Erythroblast (primary cell): Measurements from ENCODE around the gene CAMK2G.
A peak's percentile ranks its signal among the peaks of the same experiment; 100 is the strongest.
"Not testable (repeated sequence)": the region's sequence is repeated elsewhere in the genome, so short reads cannot be mapped to it uniquely, and the experiment has no call there.

Experiments used
- DNase-seq, 2 experiments: peaks; one replicate each; lab custom pipeline; 2025; lab: John Stamatoyannopoulos, UW
- GATA1 ChIP-seq: IDR thresholded peaks from 2 replicates; pipeline ENCODE4 v1.6.1; 2011; ENCODE audit warnings: low read depth, mild to moderate bottlenecking, control low read depth, low read length, moderate library complexity
- POLR2A ChIP-seq: IDR thresholded peaks from 2 replicates; pipeline ENCODE4 v1.6.1; 2011; ENCODE audit warnings: mild to moderate bottlenecking, low read length

CAMK2G gene

GRCh38 chr10:73793456-73793855 lies 80.9 kb downstream of the CAMK2G start:
- TF ChIP-seq GATA1: no peak
- TF ChIP-seq POLR2A: no peak
- no peak for DNase-seq

GRCh38 chr10:73791871-73792400 lies 82.4 kb downstream of the CAMK2G start:
- TF ChIP-seq GATA1: no peak
- TF ChIP-seq POLR2A: no peak
- DNase-seq: no peak

- DNase-seq: no peak
- TF ChIP-seq GATA1 (no peak), POLR2A (no peak)
Measured at GRCh38 chr10:73790886-73791625, 83.3 kb downstream of the CAMK2G start.

GRCh38 chr10:73789659-73790055 lies 84.7 kb downstream of the CAMK2G start:
- TF ChIP-seq GATA1 (no peak), POLR2A (no peak)
- DNase-seq: no peak

- TF ChIP-seq POLR2A: no peak
- TF ChIP-seq GATA1: no peak
- DNase-seq: no peak
Measured at GRCh38 chr10:73788864-73789658, 85.3 kb downstream of the CAMK2G start.

- not testable (repeated sequence) for DNase-seq
Measured at GRCh38 chr10:73787031-73787800, 87.1 kb downstream of the CAMK2G start.

- DNase-seq: no peak
- TF ChIP-seq GATA1: no peak
- no peak for TF ChIP-seq POLR2A
Measured at GRCh38 chr10:73786512-73786885, 87.9 kb downstream of the CAMK2G start.

GRCh38 chr10:73785721-73786511 lies 88.4 kb downstream of the CAMK2G start:
- TF ChIP-seq POLR2A: no peak
- TF ChIP-seq GATA1: no peak
- peak; percentile 69 to 80 for DNase-seq

- TF ChIP-seq POLR2A: peak; percentile 74
- TF ChIP-seq GATA1: no peak
Measured at GRCh38 chr10:73785211-73785720, 89.1 kb downstream of the CAMK2G start, which contains the start of gene ZSWIM8. ZSWIM8 (plus strand) TSS chr10:73785606; CDS start chr10:73785879, 273 bp downstream.

GRCh38 chr10:73782749-73783085 lies 91.6 kb downstream of the CAMK2G start:
- peak; percentile 31 to 48 for DNase-seq
- TF ChIP-seq POLR2A: no peak
- TF ChIP-seq GATA1: no peak

More at GRCh38 chr10:73785211-73785720, 89.1 kb downstream of the CAMK2G start, which contains the start of gene ZSWIM8:
- DNase-seq: peak; percentile 96 to 97

GRCh38 chr10:73781879-73782748 lies 92.2 kb downstream of the CAMK2G start, which contains the start of gene CHCHD1:
CHCHD1 (plus strand) TSS chr10:73782048; CDS start chr10:73782076, 28 bp downstream.
- DNase-seq: peak; percentile 93 to 95
- no peak for TF ChIP-seq GATA1
- TF ChIP-seq POLR2A: peak; percentile 84

- TF ChIP-seq POLR2A: no peak
- TF ChIP-seq GATA1: no peak
Measured at GRCh38 chr10:73781548-73781878, 92.8 kb downstream of the CAMK2G start.

More at GRCh38 chr10:73781548-73781878, 92.8 kb downstream of the CAMK2G start:
- no peak for DNase-seq
